GM06990 (cell line): ENCODE data around the gene HNRNPR.
A peak's percentile ranks its signal among the peaks of the same experiment; 100 is the strongest.

ENCODE experiments used
- DNase-seq: peaks from one replicate; pipeline ENCODE4 v3.0.0-alpha.2; 2011; ENCODE audit not compliant: insufficient read length; ENCODE audit errors: extremely low read depth
- H3K27me3 ChIP-seq: replicated peaks from 2 replicates; pipeline ENCODE4 v1.6.0; 2011; ENCODE audit warnings: low read length; ENCODE audit not compliant: control insufficient read depth, insufficient read depth
- H3K36me3 ChIP-seq: 2 replicates; pipeline ENCODE4 v1.5.1; 2011; ENCODE audit warnings: low read length; ENCODE audit not compliant: control insufficient read depth, insufficient read depth
- H3K4me3 ChIP-seq: replicated peaks from 2 replicates; pipeline ENCODE4 v1.5.1; 2011; ENCODE audit warnings: low read depth, mild to moderate bottlenecking, control low read depth, low read length
- CTCF ChIP-seq: IDR thresholded peaks from 2 replicates; pipeline ENCODE4 v1.5.1; 2011; ENCODE audit warnings: low read length, control low read depth, mild to moderate bottlenecking, inconsistent platforms; ENCODE audit not compliant: insufficient read depth, poor library complexity, severe bottlenecking

Gene HNRNPR

GRCh38 chr1:23354245-23354644 is 10.2 kb upstream of the HNRNPR start:
- no peak overlapping the region for H3K4me3 ChIP-seq
- TF ChIP-seq CTCF = no peak
- no peaks in the 10 kb centered on the region for H3K27me3 ChIP-seq
- H3K36me3 ChIP-seq = no peaks in the 10 kb centered on the region
- DNase-seq = no peak

GRCh38 chr1:23352096-23352695 is 8.1 kb upstream of the HNRNPR start:
- Histone ChIP-seq H3K27me3 (no peaks in the 10 kb centered on the region), H3K4me3 (no peak overlapping the region), H3K36me3 (no peaks in the 10 kb centered on the region)
- no peak for TF ChIP-seq CTCF
- no peak for DNase-seq

- Histone ChIP-seq H3K36me3 (no peaks in the 10 kb centered on the region), H3K4me3 (no peak overlapping the region), H3K27me3 (no peaks in the 10 kb centered on the region)
- DNase-seq = no peak
- TF ChIP-seq CTCF = no peak
These were observed 1.8 kb upstream of the HNRNPR start for GRCh38 chr1:23345920-23346319.

GRCh38 chr1:23344987-23345472 is 946 bp upstream of the HNRNPR start:
- TF ChIP-seq CTCF = no peak
- no peak for DNase-seq
- Histone ChIP-seq H3K4me3 (peak overlapping the region; percentile 89), H3K27me3 (no peaks in the 10 kb centered on the region), H3K36me3 (no peaks in the 10 kb centered on the region)

GRCh38 chr1:23343221-23344110 is 618 bp downstream of the HNRNPR start:
- no peak for DNase-seq
- TF ChIP-seq CTCF = no peak
- H3K4me3 ChIP-seq = peak overlapping the region; percentile 89
- H3K36me3 ChIP-seq = no peaks in the 10 kb centered on the region
- H3K27me3 ChIP-seq = no peaks in the 10 kb centered on the region
